Activated CD8-positive, alpha-beta memory T cell treated with anti-CD3 and anti-CD28 coated beads, Interleukin-2, amount 50 U/mL, for 1 hour (primary cell): ENCODE results near the gene HTRA1.

ENCODE experiments used
- DNase-seq: peaks from one replicate; pipeline ENCODE4 v3.0.0-alpha.2; 2020; ENCODE audit errors: extremely low read depth

HTRA1 gene

DNA sequence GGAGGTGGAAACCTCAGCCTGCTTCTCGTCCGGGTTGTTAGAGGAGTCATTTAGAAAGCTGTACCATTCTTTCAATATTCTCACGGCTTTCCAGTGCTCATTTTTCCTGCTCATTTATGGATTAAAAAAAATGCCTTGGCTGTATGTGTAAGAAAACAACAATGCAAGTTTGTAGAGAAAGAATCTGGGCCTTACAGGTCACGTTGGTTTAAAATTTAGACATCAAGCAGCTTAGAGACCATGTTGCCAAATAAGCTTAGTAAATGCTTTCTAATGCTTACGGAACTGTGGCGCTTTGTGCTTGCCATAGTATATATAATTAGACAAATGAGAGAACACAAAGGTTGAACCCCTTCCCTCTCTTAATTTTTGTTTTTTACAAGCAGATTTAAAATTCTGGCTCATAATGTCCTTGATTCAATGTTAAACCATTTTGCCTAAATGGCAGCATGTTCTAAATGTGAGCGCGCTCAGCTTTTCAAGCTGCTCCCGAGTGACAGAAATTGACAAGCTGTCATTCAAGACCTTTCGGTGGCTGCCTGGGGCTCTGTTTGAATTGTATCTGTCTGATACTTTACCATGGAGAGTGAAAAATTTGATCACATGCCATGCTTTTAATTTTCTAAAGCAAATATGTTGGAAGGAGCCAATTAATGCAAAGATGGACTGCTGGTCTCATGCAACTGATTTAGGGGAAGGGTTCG is 5.8 kb upstream of the HTRA1 start:
- DNase-seq = no peak

GRCh38 chr10:122457934-122458333 is 3.4 kb upstream of the HTRA1 start:
- no peak for DNase-seq

GRCh38 chr10:122458693-122459092 is 2.7 kb upstream of the HTRA1 start:
- DNase-seq = no peak

GRCh38 chr10:122459561-122460273 is 1.6 kb upstream of the HTRA1 start:
- no peak for DNase-seq

DNA sequence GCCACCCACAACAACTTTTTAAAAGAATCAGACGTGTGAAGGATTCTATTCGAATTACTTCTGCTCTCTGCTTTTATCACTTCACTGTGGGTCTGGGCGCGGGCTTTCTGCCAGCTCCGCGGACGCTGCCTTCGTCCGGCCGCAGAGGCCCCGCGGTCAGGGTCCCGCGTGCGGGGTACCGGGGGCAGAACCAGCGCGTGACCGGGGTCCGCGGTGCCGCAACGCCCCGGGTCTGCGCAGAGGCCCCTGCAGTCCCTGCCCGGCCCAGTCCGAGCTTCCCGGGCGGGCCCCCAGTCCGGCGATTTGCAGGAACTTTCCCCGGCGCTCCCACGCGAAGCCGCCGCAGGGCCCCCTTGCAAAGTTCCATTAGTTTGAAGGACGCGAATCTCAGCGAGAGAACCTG is 461 bp upstream of the HTRA1 start:
- no peak for DNase-seq

DNA sequence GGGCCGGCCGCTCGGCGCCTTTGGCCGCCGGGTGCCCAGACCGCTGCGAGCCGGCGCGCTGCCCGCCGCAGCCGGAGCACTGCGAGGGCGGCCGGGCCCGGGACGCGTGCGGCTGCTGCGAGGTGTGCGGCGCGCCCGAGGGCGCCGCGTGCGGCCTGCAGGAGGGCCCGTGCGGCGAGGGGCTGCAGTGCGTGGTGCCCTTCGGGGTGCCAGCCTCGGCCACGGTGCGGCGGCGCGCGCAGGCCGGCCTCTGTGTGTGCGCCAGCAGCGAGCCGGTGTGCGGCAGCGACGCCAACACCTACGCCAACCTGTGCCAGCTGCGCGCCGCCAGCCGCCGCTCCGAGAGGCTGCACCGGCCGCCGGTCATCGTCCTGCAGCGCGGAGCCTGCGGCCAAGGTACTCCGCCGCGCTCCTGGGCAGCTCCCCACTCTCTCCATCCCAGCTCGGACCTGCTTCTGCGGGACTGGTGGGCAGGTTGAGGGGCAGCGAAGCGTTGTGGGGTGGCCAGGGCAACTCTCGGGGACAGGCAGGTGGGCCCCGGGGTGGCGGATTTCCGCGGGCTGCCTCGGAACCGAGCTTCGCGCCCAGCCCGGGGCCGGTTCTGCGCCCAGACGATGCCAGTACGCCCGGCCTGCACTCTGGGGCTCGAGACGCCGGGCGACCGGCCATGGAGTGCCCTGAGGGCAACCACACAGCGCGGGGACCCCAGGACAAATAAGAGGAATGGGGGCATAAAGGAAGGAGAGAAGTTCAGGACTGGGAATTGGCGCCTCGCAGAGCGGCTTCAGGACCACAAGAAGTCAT is 578 bp downstream of the HTRA1 start:
- no peak for DNase-seq

DNA sequence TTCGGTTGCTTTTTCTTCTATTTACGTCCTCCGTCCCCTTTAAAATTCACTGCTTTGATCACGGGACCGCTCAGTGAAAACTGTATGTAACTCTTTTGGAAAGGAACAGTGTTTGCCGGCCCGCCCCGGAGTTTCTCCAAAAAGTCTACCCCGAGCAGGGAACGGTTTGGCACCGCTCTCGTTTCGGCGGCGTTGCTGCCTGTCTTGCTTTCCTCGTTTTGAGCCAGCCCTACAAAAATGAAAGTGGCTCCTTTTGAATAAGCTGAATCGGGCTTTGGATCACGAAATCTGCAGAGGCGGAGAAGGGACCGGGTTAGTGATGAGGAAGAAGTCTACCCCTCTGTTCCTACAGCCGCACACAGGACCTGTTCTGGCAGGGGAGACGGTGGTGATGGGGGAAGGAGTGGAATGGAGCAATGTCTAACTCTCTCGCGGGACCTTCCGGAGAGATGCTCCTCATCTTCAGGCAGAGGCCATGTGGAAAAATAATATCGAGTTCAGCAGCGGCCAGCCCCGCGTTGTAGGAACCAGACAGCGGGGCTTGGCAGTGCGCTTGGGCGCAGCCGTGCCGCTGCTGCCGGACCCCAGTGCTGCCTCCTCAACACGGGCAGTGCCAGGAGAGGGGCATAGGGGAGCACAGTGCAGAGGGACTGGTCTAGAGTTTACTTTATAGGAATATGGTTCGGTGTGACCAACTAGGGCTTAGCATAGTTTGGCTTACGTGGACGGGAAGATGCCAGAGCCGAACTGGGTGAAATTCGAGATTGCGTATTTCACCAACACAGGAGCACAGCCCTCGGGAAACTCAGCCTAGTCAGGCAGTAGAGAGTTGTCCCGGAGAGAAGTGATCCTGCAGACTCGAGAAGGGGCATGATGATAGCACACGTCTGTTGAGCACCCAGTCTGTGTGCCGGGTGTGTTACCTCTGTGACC is 1.4 kb downstream of the HTRA1 start:
- DNase-seq = no peak

DNA sequence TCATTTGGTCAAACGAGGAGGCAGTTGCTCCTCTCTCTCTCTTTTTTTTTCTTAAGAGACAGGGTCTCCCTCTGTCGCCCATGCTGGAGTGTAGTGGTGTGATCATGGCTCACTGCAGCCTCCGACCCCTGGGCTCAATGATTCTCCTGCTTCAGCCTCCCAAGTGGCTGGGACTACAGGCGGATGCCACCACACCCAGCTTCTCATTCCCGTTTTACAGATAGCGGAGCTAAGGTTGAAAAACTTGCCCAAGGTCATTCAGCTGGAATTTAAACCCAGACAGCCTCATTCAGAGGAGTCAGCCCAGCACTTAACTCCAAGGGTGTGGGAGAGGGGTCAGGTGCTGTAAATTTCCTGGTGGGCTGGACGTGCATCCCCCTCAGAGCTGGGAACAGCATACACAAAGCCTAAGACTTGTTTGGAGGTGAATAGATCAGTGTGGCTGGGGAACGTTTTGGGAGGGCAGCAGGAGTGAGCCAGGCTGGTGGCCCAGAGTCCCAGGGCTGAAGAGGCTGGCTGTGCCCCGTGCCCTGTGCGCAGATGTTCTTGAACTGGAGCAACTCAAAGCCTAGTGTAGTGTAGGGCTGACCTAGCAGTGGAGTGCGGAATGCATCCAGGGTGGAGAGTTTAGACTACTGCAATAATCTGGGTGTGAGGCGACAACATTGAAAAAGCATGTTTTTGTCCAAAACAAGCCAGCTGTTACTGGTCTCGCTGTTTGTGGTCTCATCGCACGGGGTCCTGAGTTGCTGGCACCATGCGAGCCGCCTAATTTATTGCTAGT is 2.3 kb downstream of the HTRA1 start:
- DNase-seq = no peak

DNA sequence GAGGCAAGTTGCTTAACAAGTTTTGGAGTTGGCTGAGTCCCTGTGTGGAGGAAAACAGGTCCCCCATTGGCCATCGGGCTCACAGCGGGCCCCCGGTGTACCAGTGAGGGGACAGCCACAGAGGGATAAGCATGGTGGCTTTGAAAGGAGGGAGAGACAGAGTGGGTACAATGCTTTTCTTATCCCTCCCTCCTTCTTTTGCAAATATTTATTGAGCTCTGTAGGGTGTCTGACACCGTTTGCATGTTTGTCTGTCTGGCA is 2.8 kb downstream of the HTRA1 start:
- no peak for DNase-seq

DNA sequence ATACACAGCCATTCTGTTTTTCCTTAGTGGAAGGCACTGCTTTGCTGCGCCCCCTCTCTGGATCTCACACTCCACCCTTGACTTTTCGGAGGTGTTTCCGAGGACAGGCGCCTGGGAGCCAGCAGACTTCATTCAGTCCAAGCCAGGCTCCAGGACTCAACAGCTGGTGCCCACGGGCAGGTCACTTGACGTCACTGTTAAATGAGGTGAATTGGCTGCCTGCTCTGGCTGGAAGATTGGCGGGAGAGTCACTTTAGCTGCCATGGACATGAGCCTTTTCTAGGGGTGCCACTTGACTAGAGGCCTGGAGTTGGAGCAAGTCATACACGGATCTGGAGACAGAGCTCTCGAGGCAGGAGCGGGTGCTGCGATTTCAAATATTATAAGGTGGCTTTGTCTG is 3.2 kb downstream of the HTRA1 start:
- DNase-seq = no peak

DNA sequence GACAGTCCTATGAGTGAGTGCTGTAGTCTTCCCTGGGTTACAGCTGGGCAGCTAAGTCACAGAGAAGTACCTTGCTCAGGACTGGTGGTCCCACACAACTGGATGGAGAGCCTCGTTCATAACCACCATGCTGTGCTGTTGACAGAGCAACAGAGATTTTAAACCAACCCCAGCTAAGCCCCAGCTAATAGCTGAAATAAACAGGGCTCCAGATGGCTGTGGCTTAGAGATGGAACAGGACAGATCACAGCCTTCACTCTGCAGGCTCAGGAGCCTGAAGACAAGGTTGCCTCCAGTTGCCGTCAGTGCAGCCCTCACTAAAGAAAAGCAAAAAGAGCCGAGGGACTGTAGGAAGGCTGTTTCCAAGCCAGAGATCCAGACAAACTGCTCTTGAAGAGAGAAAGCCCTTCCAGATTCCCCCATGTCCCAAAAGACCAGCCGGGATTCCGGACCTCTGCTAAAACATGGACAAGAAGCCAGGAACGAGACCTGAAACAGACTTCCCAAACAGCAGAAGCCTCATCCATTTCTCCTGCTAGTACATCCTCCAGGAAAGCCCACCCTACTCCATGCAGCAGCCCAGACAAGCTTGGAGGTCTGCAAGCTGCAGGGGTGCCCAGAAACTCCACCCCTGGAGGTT is 4.2 kb downstream of the HTRA1 start:
- no peak for DNase-seq

DNA sequence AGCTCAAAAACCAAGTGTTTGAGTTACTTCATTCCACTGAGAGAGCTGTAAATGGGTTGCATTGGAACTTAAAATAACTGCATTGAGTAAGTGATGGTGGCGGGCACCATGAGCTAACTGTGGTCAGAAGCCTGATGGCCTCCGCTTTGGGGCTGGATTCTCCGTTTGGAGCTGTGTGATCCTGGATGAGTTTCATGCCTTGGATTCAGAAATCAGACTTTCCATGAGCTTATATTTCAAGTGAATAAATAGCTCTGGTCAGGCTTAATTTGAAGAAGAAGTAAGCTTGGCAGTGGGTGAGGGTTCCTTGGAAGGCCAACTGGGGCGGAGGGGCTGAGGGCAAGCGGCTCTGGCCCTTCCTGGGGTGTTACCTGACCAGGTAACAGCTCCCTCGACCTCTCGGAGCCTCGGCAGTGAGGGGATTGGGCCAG is 5.6 kb downstream of the HTRA1 start:
- DNase-seq = no peak

- DNase-seq = no peak
These were observed 6.3 kb downstream of the HTRA1 start for GRCh38 chr10:122467701-122468100.

DNA sequence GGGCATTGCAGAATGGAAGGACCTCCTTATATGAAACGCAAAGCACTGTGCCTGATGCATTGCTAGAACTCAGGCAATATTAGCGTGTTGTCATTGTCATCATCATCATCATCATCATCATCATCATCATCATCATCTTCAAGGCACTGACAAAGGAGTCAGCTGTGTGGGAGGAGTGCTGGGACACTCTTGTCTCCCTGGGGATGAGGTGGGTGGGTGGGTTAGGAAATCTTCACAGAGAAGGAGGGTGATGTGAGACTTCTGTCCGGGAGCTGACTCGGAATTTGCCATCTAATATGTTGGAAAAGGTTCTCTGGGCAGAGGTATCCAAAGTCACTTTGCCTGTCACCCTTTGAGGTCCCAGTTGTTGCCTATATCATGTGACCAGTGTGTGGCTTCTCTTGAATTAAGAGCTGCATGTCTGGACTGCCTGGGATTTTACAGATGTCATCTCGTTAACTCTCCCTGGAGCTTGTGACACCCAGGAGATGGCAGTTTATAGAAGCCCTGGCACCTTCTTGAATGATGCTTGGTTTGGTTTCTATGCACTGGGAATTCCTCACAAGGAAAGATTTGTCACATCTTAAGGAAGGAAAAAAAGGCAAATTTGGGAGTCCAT is 7.1 kb downstream of the HTRA1 start:
- no peak for DNase-seq

DNA sequence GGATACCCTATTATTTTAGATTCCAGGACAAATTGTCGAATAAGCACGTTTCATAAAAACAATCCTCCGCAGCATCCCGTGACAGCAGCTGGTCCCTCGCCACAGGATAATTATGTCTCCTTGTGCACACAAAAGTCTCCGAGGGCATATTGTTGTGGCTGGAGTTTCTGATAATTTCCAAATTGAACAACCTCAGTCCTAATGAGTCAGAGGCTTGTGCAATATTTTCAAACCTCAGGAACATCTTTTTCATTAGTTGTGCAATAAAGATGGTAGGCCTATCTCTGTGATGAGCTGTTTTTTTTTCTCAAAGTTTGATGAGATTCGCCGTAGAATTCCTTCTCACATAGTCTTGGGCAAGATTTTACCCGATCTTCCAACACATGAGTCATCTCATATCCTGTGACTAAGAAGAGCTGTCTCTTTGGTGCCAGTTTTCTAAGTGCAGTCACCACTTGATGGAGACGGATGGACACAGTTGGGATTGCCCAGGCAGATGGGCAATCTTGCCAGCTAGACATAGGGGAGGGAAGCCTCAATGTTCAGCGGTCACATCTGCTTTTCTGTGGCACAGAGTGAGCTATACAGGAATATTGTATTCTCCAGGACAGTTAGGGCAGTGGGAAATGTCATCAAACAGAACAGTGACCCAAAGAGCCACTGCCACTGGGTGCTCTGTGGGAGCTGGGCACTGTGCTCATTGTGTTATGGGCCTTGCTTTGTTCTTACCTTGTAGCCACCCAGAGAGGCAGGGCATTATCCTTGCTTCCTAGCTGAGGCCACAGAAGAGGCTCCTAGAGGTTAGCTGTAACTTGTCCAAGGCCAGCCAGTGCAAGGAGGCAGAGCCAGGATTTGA is 7.8 kb downstream of the HTRA1 start:
- no peak for DNase-seq

- no peak for DNase-seq
These were observed 8.5 kb downstream of the HTRA1 start for GRCh38 chr10:122469848-122470247.

- DNase-seq = no peak
These were observed 10.3 kb downstream of the HTRA1 start for GRCh38 chr10:122471531-122472177.

DNA sequence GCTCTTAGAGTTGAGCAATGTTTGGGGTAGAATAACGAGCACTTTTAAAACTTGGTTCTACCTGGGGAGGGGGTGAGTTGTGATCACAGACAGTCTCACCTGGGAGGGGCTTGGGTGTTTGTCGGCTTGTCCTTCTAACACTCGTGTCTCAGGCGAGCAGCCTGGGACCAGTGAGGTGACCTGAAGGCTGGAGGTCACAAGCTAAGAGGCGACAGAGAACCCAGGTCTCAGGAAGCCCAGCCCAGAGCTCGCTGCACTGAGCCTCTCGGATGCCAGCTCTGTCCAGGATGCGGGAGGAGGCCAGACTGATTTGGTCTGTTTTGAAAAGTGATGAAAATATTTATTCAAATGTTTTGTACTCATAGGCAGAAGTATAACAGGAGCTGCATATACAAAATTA is 11.8 kb downstream of the HTRA1 start:
- no peak for DNase-seq
